Stimulated activated CD8-positive, alpha-beta memory T cell treated with anti-CD3 and anti-CD28 coated beads, Interleukin-7, amount 100 ng/mL, for 4 hours (primary cell): ENCODE results near the gene UNC79.

Experiments
- DNase-seq, 2 donors: peaks; one replicate each; pipeline ENCODE4 v3.0.0-alpha.2; 2020; ENCODE audit warnings: low read depth in 2 of 2

Gene UNC79

GRCh38 chr14:93749076-93749420 is 318.3 kb downstream of the UNC79 start:
- DNase-seq: no peak

GRCh38 chr14:93751946-93752655 is 321.4 kb downstream of the UNC79 start:
- no peak for DNase-seq

- DNase-seq: no peak
Observed at GRCh38 chr14:93752980-93753561, 322.3 kb downstream of the UNC79 start.

GRCh38 chr14:93753647-93754046 is 322.9 kb downstream of the UNC79 start:
- no peak for DNase-seq

DNA sequence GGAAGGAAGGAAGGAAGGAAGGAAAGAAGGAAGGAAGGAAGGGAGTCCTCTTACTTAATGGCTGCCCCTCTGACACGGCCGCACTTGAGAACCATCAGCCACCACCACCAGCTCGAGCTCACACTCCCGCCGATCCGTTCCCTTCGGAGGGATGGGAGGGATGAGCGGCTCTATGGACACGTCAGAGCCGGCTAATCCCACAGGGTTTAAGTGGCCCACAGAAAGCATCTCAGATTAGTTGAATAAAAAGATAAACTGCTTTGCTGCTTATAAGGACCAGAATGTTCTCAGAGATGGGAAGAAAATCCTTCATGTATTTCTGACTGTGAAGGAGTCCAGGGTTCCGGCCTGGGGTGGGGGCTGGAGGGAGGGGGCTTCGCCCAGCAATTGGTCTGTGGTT is 326.5 kb downstream of the UNC79 start:
- DNase-seq: no peak
